Left forelimb (tissue), 1 donor: ENCODE measurements around the gene PIK3R1.

Experiments used
- DNase-seq: peaks from one replicate; pipeline ENCODE4 v3.0.0-alpha.2; 2018; ENCODE audit warnings: low spot score

PIK3R1 gene

DNA sequence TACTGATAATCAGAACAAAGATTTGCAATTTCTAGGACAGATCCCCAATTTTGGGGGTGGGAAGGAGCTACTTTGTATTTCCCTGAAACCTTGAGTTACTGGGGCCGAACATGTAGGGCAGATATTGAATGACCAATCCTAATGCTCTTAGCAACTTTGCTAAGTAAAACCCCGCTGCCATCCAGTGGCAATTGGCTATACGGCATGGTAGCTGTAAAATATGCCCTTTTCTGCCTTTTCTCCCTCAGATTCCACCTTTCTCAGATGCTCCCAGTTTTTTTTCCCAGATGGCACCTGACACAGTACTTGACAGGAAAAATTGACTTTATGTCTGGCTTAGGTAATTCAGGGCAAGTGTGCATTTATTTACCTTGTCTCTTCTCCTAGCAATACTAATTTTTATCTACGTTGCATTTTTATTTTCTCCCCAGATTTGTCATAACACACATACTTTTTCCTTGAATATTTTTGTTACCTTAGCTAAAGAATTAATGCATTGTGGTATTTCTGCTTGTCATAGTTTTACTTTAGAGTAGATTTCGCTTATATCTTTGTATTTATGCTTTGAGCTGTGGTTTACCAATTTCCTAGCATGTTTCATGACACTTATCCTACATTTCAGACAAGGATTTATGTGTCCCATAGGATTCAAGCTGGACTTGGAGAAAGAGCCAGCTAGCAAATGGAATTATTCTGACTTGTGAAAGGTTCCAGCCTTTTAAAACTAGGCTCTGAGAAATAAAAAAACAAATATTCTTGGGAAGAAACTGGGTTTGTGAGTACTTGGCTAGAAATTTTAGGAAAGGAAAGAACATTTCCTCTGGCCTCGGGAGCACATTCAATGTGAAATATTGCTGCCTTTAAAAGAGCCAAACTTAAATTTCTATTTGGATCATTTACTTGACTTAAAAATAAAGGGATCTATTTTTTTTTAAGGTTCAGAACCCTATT is 37.4 kb downstream of the PIK3R1 start:
- DNase-seq, result peak; percentile 69

DNA sequence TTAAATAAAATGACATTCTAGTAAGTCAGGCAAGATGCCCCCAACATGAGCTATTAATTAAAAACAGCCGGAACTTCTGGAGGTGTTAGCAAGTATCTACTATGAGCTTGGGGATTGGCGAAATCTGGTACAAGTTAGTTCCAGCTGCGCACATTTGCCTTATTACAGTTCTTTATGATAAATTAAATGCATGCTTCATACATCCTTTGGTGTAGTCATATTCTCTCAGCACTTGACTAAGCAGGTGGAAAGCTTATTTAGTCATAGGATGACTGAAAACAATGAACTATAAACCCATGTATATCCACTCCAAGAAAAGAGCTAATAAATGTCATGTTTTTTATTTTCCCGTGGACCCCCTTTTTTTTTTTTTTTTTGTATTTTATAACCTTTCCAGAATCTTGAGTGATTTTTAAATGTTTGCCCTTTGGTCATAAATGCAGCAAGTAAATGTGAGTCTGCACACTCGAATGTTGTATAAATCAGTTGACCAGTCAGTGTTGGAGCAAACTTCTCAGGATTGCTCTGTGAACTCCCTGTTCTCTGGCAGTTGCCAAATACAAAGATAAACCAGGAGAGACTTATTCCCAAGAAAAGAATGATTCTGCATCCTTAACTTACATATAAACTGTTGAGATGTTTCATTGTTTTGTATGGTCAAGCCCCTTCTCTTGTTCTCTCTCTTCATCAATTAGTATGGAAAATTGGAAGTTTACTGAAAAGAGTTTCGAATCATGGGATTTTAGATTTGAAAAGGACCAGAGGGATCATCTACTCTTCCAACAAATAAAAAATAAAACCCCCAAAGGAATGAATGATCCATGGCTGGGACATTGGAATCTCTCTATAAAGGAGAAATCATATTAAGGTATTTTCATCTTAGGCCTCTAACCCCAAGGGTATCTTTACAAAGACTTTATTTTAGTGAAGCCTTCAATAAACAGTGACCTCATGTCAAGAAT is 38.3 kb downstream of the PIK3R1 start:
- no peak for DNase-seq

DNA sequence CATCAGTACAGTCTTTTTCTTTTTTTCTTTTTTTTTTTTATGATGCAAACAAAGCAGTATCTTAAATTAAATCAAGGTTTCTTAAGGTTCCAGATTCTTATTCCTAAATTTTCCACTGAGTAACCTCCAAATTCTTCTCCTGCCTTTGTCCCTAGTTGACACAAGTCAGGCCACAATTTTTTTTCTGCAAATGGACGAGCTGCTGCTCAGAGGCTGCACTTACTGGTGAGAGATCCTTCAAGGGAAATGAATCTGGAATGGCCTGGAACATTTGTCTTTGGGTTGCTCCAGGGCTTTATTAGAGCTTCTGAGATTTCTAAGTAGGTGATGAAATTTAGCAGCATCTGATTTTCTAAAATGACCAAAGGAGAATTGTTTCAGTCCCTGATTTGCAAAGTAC is 39.3 kb downstream of the PIK3R1 start:
- no peak for DNase-seq

DNA sequence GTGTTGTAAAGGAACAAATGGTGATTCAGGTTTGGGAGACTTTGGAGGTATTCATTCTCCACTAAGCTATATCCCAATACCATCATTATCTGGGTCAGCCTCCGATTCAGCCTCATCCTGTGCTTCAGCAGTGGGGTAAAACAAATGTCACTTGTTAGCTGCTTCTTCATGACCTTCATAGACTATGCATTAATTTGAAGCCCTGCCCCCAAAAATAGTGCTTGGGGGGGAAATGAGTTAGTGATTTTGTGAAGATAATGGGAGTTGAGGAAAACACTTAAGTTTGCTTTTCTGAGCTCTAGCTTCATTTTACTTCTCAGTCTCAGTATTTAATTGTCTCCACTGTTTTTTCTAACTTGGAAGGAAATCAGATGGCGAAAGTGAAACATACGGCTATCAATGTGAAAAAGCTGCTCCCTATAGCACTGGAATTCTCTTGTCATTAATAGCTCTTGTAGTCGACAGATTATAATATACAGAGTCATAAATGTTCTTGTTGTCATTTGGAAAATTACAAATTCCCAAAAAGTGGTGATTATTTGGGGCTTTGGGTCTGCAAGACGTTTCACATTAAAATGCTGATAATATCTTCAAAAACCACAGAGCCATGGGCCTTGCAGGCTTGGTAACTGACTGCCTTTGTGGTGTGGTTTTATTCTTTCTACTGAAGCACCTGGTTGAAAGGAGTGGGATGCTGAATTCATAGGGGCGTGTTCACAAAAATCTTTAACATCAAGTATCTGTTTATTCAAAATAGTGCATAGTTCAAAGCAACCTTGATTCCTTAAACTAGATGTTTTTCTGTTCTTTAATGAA is 40.0 kb downstream of the PIK3R1 start:
- no peak for DNase-seq

DNA sequence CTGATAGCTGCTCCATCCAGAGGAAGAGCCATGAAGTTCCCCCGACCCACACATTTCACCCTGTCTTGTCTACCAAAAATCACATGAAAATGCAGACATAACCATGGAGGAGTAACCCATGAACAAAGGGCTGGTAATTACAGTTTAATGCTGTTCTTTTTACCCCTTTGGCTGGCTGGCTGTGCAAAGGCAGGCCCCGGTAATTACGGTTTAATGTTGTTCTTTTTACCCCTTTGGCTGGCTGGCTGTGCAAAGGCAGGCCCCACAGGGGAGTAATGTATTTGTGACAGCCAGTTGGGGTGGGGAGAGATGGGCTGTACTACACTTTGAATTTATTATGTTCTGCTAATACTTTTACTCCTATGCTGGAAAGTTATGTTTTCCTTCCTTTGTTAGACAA is 41.7 kb downstream of the PIK3R1 start:
- no peak for DNase-seq

- no peak for DNase-seq
Measured at GRCh38 chr5:68258531-68258930, 43.0 kb downstream of the PIK3R1 start.

- DNase-seq, result no peak
Measured at GRCh38 chr5:68259700-68260099, 44.1 kb downstream of the PIK3R1 start.

- DNase-seq, result no peak
Measured at GRCh38 chr5:68260467-68260866, 44.9 kb downstream of the PIK3R1 start.

GRCh38 chr5:68261169-68261568 is 45.6 kb downstream of the PIK3R1 start:
- DNase-seq, result no peak

DNA sequence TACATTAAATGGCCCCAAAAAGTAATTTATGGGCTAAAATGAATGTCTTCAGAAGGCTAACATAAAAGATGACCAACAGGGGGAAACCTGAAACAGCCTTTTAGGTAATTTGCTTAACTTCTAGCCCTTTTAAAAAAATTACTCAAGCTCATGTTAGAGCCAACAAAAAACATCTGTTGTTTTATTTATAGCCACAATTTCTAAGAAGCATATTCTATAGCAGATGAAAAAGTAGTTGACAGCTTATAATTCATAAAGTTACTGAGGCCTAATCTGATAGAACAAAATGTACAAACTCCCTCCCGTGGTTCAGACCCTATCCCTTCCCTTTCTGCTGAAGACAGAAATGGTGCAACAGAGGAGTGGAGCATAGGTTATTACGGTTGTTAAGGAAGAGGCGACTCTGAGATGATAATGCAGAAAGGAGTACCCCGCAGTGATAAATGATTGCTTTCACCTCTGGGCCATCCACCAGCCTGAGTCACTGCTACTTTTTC is 46.1 kb downstream of the PIK3R1 start:
- no peak for DNase-seq

DNA sequence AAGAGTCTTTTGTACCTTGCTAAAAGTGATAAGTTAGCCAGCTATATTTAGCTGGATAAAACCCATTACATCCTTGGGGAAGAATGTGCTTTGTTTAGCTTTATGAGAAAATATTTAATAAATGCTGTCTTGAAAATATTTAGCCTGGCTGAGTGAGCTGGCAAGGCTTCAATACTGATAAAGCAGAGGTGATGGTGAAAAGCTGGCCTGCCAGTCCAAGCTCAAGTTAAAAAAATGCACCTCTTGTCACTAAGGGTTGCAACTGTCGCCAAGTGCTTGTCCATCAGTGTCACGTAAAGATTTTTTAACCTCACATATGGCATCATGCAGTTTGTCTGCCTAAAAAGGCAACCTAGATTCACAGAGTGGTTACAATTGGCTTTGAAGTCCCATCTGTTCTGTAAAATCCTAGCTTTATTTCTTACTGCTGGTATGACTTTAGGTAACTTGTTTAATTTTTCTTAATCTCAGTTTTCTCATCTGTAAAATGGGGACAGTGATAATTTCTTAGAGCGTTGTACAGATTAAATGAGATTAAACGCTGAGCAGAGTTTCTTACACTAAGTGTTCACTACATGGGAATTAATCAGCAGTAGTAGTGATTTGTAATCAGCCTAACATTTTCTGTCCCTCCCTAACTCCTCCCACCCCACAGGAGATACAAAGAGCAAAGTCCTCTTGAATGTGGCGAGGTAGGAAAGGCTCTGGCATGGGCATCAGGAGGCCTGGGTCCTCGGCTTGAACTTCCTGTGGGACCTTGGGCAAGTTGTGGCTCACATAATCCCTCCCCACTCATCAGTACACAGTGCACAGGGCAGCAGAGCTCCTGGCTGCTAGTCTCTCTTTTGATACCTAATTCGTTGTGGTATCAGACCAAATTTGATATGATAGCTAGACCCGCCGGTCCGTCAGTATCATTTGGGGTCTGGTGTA is 48.7 kb downstream of the PIK3R1 start:
- DNase-seq, result no peak

- no peak for DNase-seq
Measured at GRCh38 chr5:68265347-68265746, 49.8 kb downstream of the PIK3R1 start.

DNA sequence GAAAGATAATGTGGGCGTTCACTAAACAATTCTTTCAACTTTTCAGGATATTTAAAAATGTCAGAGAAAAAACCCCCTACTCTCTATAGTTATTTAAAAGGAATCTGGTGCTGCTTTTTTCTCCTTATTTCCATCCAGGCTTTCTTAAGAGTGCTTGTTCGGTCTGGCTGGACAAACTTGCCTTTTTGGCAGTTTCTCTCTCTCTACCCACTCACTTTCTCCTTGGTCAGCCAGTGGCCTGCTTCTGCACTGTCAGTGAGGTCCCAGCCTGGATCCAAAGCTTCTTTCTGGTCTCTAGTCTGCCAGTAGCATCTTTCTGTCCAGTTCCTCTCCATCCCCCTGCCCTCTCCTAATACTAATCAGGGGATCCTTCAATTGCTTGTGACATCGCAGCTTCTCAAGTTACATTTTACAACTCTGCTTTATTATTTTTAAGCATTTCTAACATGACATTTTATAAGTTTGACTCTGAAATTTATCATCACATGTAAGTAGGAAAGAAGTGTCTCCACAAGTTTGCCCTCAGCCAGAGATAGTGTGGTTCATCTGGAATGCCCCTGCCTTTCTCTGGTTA is 50.4 kb downstream of the PIK3R1 start:
- DNase-seq, result no peak

DNA sequence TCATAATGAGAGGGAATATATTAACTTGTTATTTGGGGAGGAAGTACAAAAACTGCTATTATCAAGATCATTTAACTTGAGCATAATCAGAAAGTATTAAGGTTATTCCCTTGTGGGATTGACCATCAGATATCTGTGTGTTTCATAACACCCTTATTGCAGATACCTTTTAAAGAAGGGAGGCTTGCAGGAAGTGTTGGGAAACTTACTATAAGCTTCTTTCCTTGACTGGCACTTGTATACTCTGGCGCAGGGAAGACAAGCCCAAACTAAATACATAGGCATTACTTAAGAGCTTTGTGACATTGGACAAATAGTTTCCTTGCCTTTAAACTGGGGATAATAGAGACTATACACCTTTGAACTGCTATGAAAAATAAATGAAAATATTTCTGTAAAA is 50.9 kb downstream of the PIK3R1 start:
- DNase-seq, result no peak

DNA sequence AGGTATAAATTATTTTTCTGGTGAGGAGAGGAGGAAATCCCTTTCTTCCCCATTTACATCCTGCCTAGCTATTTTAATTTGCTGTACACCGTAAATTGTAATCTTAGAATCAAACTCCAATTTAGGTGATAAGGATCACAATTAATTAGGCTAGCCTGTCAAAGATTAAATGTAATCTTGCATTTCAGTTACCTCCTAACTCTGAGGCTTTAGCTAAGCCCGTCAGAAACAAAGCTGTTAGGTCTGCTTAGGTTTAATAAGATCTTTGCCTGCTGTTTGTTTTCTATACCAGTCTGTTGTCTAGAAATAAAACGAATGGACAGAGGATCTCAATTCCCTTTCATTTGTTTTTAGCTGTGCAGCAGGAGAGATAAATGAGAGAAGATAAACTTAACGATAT is 51.5 kb downstream of the PIK3R1 start:
- no peak for DNase-seq

- DNase-seq, result no peak
Measured at GRCh38 chr5:68268101-68268851, 52.7 kb downstream of the PIK3R1 start.

DNA sequence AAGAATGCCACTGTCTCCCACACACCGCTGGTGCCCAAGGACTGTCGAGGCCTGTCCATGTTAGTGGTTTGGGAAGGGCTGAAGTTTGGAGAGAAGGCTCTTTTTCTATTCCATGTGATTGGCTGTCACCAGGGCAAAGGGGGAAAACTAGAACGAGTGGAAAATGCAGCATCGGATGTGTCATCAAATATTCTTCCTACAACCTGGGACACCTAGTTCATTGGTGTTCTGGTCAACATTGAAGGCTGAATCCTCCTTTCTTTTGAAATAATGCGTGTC is 53.2 kb downstream of the PIK3R1 start:
- DNase-seq, result no peak

- DNase-seq, result no peak
Measured at GRCh38 chr5:68269820-68270219, 54.3 kb downstream of the PIK3R1 start.

DNA sequence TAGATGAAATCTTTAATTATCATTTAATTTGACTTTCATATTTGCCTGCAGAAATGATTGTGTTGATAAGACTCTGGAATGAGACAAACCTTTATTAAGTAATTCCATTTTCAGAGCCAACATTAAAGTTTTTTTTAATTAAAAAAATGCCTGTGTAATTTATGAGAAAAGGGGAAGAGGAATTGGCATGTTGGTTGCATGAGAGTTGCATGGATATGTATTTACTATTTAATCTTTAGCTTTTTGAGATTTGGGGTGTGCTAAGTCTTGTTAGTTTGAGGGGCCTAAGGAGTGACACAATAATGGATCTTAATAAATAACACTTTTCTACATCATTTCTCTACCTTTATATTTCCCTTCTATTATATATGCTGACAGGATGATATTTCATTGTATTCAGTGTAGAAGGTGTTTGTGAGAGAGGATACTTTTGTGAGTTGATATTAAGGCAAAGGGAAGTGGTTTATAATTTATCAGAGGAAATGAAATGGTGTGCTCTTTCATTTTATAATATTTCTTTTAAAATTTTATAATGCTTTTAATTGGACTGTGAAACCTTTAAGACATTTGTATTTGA is 54.9 kb downstream of the PIK3R1 start:
- no peak for DNase-seq
